Measurements from ENCODE around the gene CETP. TPM values are rescaled to one million over a fixed set of nuclear protein-coding genes. Genes with fewer than 3 reads are reported as not detected.
A peak's percentile ranks its signal among the peaks of the same experiment; 100 is the strongest.

Gene CETP
- total and polyA plus RNA-seq, 9 of the 15 experiments (the other 6 are each of a cell fraction or from before 2014, with no cell fraction given), result 0.07 to 0.11 TPM; not detected in 7

DNA sequence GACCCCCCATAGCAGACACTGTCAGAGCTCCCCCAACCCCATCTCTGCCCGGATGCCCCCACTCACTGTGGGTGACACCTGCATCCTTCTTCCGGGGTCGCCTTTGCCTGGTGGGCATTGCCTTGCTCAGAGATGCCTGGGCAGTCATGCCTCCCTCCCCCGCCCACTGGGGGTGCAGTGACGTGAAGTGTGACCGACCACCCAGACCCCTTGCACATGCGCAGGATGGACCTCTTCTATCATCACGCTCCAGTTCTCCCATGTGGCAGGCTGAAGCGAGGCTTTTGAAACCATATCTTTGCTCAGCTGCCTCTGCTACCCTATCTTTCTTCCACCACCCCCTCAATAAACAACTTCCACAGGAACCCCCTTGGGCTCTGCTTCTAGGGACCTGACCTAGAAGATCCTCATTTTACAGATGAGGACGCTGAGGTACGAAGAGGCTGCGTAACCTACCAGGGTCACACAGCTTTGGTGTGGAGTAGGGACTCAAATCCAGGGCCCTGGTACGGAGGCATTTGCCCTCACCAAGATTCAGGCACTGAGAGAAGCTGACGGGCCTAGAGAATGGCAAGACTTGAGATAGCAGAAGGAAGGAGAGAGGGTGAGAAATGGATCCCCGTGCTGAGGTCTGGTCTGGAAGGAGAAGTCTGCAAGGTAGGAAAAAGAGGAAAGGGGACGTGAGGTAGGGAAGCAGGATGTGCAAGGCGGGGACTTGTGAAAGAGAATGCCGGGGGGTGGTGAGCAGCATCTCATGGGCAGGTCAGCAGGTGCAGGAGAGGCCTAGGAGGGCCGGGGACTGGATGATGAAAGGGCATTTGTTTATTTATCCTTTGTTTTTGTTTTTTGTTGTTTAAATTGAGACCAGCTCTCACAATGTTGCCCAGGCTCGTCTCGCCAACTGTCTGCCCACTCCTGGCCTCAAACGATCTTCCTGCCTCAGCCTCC, 42.0 kb downstream of the CETP start:
- H3K9ac ChIP-seq (ENCODE audit: insufficient read depth in 1 of 2, low read depth in 2 of 2, low read length in 2 of 2), result no peak overlapping the region; a peak in 1 of 4 replicates
- in situ Hi-C loops (cut with MboI), result no loop called here
- ATAC-seq (no peak), DNase-seq (ENCODE audit: extremely low read depth in 1 of 4, low spot score in 3 of 4) (no peak), FAIRE-seq (no peak)
- ChIA-PET CTCF (ENCODE audit: low intra/inter-chr PET ratio) (no interaction called here), POLR2A (no interaction called here)
- no TSS peak for BruUV-seq (replicated peaks)
- no peaks in the 10 kb centered on the region for H3K9me1 ChIP-seq (ENCODE audit: control insufficient read depth, insufficient read depth, low read length)
- H2AFZ ChIP-seq (ENCODE audit: low read depth, low read length), result no peak overlapping the region
- no peak overlapping the region for H3K27ac ChIP-seq (ENCODE audit: extremely low read depth, low read depth, low read length)
- intact Hi-C loops (cut with micrococcal nuclease), result no loop called here
- H3K4me1 ChIP-seq (replicated peaks in 1 of 2; ENCODE audit: control insufficient read depth in 2 of 2, insufficient read depth in 2 of 2, low read length in 2 of 2), result peaks cover 0 to 3% of the 10 kb centered on the region in 2 experiments; a peak in 2 of 5 replicates
- H3K9me3 ChIP-seq (replicated peaks; ENCODE audit: control insufficient read depth, insufficient read depth, low read depth, low read length), result no peaks in the 10 kb centered on the region
- no peak overlapping the region for H3K4me3 ChIP-seq
- TF ChIP-seq, protein P1, sequence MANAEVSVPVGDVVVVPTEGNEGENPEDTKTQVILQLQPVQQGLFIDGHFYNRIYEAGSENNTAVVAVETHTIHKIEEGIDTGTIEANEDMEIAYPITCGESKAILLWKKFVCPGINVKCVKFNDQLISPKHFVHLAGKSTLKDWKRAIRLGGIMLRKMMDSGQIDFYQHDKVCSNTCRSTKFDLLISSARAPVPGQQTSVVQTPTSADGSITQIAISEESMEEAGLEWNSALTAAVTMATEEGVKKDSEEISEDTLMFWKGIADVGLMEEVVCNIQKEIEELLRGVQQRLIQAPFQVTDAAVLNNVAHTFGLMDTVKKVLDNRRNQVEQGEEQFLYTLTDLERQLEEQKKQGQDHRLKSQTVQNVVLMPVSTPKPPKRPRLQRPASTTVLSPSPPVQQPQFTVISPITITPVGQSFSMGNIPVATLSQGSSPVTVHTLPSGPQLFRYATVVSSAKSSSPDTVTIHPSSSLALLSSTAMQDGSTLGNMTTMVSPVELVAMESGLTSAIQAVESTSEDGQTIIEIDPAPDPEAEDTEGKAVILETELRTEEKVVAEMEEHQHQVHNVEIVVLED (CRISPR knock-in tag; IDR thresholded peaks at IDR 0.05), result no peak
- TF ChIP-seq ZBTB8A (IDR thresholded peaks at IDR 0.05; ENCODE audit: partially characterized antibody) (no peak), RBM15 (IDR thresholded peaks at IDR 0.05; ENCODE audit: insufficient read depth, low read length) (no peak), CBFA2T2 (conservative IDR thresholded peaks at IDR 0.05) (peak; percentile 45; the same call in 1 of the 2 replicates), CBFB (CRISPR knock-in tag; IDR thresholded peaks at IDR 0.05) (no peak), TAL1 (IDR thresholded peaks at IDR 0.05) (peak; percentile 23; the same call in 1 of the 2 replicates), PTTG1 (tag; IDR thresholded peaks at IDR 0.05; ENCODE audit: low read depth) (no peak), NRF1 (conservative IDR thresholded peaks at IDR 0.05 in 1 of 2, IDR thresholded peaks at IDR 0.05 in 1 of 2) (peak; percentile 77 to 78), CBFA2T3 (IDR thresholded peaks at IDR 0.05) (peak; percentile 67), EZH2 (IDR thresholded peaks at IDR 0.05; ENCODE audit: borderline replicate concordance, low read depth, low read length) (no peak)
- peaks cover 7 to 34% of the 10 kb centered on the region in 2 experiments; a peak in 3 of 5 replicates for H3K27me3 ChIP-seq (ENCODE audit: control insufficient read depth in 2 of 2, insufficient read depth in 2 of 2, low read length in 2 of 2)
- 4% methylated on average over 21 of the region's 22 CpGs for WGBS (ENCODE audit: insufficient coverage, low coverage, missing lambda C conversion rate)
- 0 out of 2 replicates have a peak, but pooled peaks cover 4% of the 10 kb centered on the region for H4K20me1 ChIP-seq (replicated peaks; ENCODE audit: control insufficient read depth, insufficient read depth, low read length)
- peak overlapping the region; percentile 24; the same call in 1 of the 2 replicates for H3K4me2 ChIP-seq (ENCODE audit: insufficient read depth, low read length)
- H3K79me2 ChIP-seq (ENCODE audit: control insufficient read depth, insufficient read depth, low read length), result no peaks in the 10 kb centered on the region
- H3K36me3 ChIP-seq (ENCODE audit: control insufficient read depth, insufficient read depth, low read length), result no peaks in the 10 kb centered on the region

Measured in K562 (cell line).